Prostate gland (tissue), 2 donors: ENCODE data around the gene SMLR1.

Source experiments
- CTCF ChIP-seq, 4 experiments: fragments of 200-600 bp in 2 of 4; fragments of 450-650 bp in 2 of 4; sonication (generic) in 2 of 4; IDR thresholded peaks; 1 replicate in 3 of 4; 2 replicates in 1 of 4; pipeline ENCODE4 v1.5.1; 2016 to 2019; ENCODE audit warnings: antibody characterized with exemption in 4 of 4, mild to moderate bottlenecking in 2 of 4, moderate library complexity in 2 of 4
- POLR2A ChIP-seq: fragments of 450-650 bp; IDR thresholded peaks from one replicate; pipeline ENCODE4 v1.6.1; 2016; ENCODE audit warnings: antibody characterized with exemption, mild to moderate bottlenecking
- POLR2AphosphoS5 ChIP-seq: sonication (generic); formaldehyde crosslinking; IDR thresholded peaks from one replicate; pipeline ENCODE4 v1.6.1; 2017; ENCODE audit warnings: antibody characterized with exemption

DNA sequence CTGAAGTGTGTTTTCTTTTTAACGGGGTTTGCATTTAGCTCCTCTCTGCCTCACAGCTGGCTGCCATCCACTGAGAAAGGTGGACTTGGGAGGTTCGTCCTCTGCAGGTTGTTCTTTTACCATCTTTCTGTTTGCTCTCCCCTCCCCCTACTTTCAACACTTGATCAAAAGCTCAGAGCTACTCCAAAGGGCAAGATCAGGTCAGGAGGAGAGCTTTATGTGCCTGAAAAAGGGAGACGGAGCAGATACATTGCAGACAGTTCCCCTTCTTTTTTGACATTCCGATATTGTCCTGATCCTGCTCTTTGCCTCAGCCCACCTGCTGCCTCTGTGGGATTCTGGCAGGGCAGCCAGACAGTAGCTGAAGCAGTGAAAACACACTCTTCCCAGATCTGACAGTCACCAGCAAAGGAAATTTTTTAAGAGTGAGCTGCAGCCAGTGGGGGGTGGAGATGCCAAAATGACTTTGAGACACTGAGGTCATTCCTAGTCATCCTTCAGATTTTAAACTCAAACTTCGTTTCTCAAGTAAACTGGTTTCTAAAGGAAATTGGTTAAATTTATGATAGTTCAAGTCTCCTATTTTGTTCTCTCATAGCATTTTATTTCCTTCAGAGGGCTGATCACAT, 26.5 kb downstream of the SMLR1 start:
- TF ChIP-seq POLR2A (no peak), CTCF (IDR thresholded peaks at IDR 0.05) (no peak), POLR2AphosphoS5 (no peak)
